Small intestine (tissue), 7 donors: Measurements from ENCODE around the gene TNS3. TPM values are rescaled to one million over a fixed set of nuclear protein-coding genes. Genes with fewer than 3 reads are reported as not detected.

Experiments used
- DNase-seq, 2 donors: peaks; one replicate each; pipeline versions ENCODE4 v3.0.0 to v3.0.0-alpha.2; 2013
- FAIRE-seq: peaks from 2 replicates; lab custom pipeline; 2012; peaks lifted over from hg19 to GRCh38; lab: Jason Lieb, UNC
- H3K27ac ChIP-seq, 3 donors: one replicate each; pipeline ENCODE4 v1.5.1; 2013; ENCODE audit warnings: low read length in 2 of 3, mild to moderate bottlenecking in 2 of 3, control low read depth in 1 of 3, inconsistent platforms in 1 of 3, low read depth in 1 of 3, moderate library complexity in 1 of 3
- H3K27me3 ChIP-seq, 3 donors: one replicate each; pipeline ENCODE4 v1.6.1; 2013; ENCODE audit warnings: low read length in 3 of 3, inconsistent platforms in 1 of 3; ENCODE audit not compliant: control insufficient read depth in 3 of 3, insufficient read depth in 3 of 3
- H3K36me3 ChIP-seq, 3 donors: one replicate each; pipeline ENCODE4 v1.6.1; 2013; ENCODE audit warnings: low read length in 3 of 3, inconsistent platforms in 1 of 3, low read depth in 1 of 3, mild to moderate bottlenecking in 1 of 3, moderate library complexity in 1 of 3; ENCODE audit not compliant: control insufficient read depth in 3 of 3, insufficient read depth in 2 of 3
- H3K4me1 ChIP-seq, 3 donors: one replicate each; pipeline ENCODE4 v1.6.1; 2013; ENCODE audit warnings: low read length in 2 of 3, inconsistent platforms in 1 of 3, low read depth in 1 of 3, mild to moderate bottlenecking in 1 of 3, moderate library complexity in 1 of 3; ENCODE audit not compliant: control insufficient read depth in 3 of 3, insufficient read depth in 2 of 3
- H3K4me3 ChIP-seq, 3 donors: one replicate each; pipeline ENCODE4 v1.5.1; 2013; ENCODE audit warnings: low read length in 3 of 3, control low read depth in 1 of 3, inconsistent platforms in 1 of 3, low read depth in 1 of 3, mild to moderate bottlenecking in 1 of 3, moderate library complexity in 1 of 3
- H3K9me3 ChIP-seq, 2 donors: one replicate each; pipeline ENCODE4 v1.6.1; 2013; ENCODE audit warnings: low read depth in 1 of 2, low read length in 1 of 2; ENCODE audit not compliant: control insufficient read depth in 2 of 2, insufficient read depth in 1 of 2
- WGBS, 3 donors: extraction: QIAGEN DNeasy Blood & Tissue Kit; methylation state at CpG; one replicate each; pipeline ENCODE4 v1.1.7; 2013; 5-methylcytosine and 5-hydroxymethylcytosine counted together
- polyA plus RNA-seq, 4 donors: library from polyadenylated mRNA; stranded (reverse) in 3 of 4; unstranded in 1 of 4; fragments of 200-250 nt in 3 of 4; fragments of 120-200 nt in 1 of 4; gene quantifications; one replicate each; pipeline versions ENCODE4 v1.2.1 to v1.2.3, GENCODE V29; 2013
- donor health status: healthy with polysubstance abuse.
- donor health status: control.
- donor health status: control.
- donor health status: Bipolar disorder and iron deficiency.
- donor health status: healthy.

The TNS3 gene
- polyA plus RNA-seq, 4 donors: 17.2 to 67.1 (median 27.3) TPM

DNA sequence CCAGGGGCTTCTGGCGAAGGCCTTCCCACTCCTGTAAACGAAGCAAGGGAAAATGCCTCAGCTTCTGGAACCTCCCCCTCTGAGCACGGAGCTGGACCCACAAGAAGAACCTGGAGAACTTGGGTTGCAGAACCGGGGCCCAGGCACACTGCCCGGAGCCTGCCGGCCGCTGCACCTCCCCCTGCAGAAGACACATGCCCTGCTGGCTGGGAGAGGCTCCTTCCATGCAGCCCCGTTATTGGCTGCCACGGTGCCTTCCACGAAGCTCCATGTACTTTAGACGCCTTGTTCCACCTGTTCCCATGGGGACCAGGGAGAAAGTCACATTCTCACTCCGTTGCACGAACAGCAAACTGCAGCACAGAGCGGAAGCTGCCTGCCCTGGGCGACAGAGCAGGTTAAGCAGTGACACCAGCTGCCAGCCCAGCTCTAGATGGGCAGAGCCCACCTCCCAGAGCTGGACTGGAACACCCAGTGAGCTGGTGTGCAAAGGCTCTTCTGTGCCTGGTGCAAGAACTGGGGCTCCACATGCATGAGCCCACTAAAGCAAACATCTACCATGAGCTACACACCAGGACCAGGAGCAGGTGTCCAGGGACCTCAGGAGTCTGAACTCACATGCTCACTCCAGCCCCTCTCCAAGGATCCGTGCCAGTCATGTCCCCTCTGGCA is 70.1 kb downstream of the TNS3 start:
- peaks cover 0 to 66% (median 2%) of the 10 kb centered on the region in 3 donors for H3K36me3 ChIP-seq
- FAIRE-seq (no peak), DNase-seq (peak; percentile 59 to 69)
- H3K4me1 ChIP-seq: peaks cover 0 to 34% (median 0%) of the 10 kb centered on the region in 3 donors
- peaks cover 0 to 6% of the 10 kb centered on the region in 2 donors for H3K9me3 ChIP-seq
- H3K4me3 ChIP-seq: no peak overlapping the region
- H3K27me3 ChIP-seq: no peaks in the 10 kb centered on the region
- H3K27ac ChIP-seq: peak overlapping the region in 1 of 3 donors; percentile 23
- 49 to 76% (median 49%) methylated on average over 16 of the region's 16 CpGs for WGBS, 3 donors

DNA sequence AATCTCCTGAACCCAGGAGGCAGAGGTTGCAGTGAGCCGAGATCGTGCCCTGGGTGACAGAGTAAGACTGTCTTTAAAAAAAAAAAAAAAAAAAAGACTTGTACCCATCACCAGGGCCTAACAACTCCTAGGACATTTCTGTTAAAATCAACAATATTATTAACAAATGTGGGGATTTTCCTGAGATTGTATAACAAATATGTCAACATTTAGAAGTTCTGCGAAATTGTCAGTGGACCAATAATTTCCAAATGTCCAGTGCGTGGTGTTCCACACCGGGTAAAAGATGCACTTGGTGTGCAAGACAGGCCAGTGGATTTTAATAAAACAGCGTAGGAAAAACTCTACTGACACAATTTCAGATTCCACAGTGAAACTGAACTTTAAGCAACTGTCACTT is 71.1 kb downstream of the TNS3 start:
- Histone ChIP-seq H3K4me3 (no peak overlapping the region), H3K27ac (no peak overlapping the region), H3K36me3 (peaks cover 0 to 68% (median 10%) of the 10 kb centered on the region in 3 donors), H3K27me3 (no peaks in the 10 kb centered on the region), H3K9me3 (peaks cover 0 to 6% of the 10 kb centered on the region in 2 donors), H3K4me1 (peaks cover 0 to 34% (median 0%) of the 10 kb centered on the region in 3 donors)
- 87 to 97% (median 90%) methylated on average over 6 of the region's 6 CpGs for WGBS, 3 donors
- no peak for DNase-seq
- no peak for FAIRE-seq

DNA sequence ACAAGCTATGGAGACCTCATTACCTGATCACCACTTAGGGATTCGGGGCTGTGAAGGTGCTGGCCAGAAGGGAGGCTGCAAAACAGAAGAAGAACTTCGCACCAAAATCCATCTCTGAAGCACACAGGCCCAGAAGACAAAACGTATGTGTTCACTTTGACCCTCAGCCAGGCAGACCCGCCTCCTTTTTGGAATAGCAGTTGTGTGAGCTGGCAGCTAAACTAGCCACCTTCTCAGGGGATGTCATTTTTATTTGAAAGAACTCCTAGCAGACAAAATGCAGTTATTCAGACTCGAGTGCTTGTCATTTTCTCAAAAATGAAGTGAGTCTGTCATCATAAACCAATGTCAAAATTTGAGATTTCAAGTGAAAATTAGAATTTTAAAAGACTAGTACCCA is 71.7 kb downstream of the TNS3 start:
- Histone ChIP-seq H3K27me3 (no peaks in the 10 kb centered on the region), H3K9me3 (peaks cover 0 to 6% of the 10 kb centered on the region in 2 donors), H3K4me1 (peaks cover 0 to 39% (median 0%) of the 10 kb centered on the region in 3 donors), H3K36me3 (peaks cover 0 to 72% (median 10%) of the 10 kb centered on the region in 3 donors), H3K27ac (no peak overlapping the region), H3K4me3 (no peak overlapping the region)
- DNase-seq (no peak), FAIRE-seq (no peak)
- 81 to 89% (median 87%) methylated on average over 5 of the region's 5 CpGs for WGBS, 3 donors

DNA sequence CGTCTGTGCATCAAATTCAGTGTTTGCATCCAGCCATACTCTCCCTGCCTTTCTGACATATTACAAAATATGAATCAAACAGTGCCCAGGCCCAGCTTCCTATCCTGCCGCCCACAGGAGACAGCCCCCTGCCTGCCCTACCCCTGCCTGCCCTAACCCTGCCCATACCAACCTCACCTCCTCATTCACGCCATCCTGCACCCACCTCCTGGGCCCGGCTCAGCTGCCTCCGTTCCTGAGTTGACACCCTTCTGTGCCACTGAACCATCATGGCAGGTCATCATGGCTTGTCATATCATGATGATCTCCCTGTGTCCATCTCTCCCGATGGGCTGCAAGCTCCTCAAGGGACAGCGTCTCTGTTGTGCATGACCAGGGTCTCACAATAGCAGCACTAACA is 72.3 kb downstream of the TNS3 start:
- no peak overlapping the region for H3K4me3 ChIP-seq
- WGBS, 3 donors: 95 to 98% (median 96%) methylated on average over 7 of the region's 7 CpGs
- H3K27me3 ChIP-seq: no peaks in the 10 kb centered on the region
- no peak for DNase-seq
- H3K27ac ChIP-seq: no peak overlapping the region
- peaks cover 0 to 77% (median 11%) of the 10 kb centered on the region in 3 donors for H3K36me3 ChIP-seq
- H3K9me3 ChIP-seq: peaks cover 0 to 6% of the 10 kb centered on the region in 2 donors
- FAIRE-seq: no peak
- H3K4me1 ChIP-seq: peaks cover 0 to 42% (median 0%) of the 10 kb centered on the region in 3 donors

DNA sequence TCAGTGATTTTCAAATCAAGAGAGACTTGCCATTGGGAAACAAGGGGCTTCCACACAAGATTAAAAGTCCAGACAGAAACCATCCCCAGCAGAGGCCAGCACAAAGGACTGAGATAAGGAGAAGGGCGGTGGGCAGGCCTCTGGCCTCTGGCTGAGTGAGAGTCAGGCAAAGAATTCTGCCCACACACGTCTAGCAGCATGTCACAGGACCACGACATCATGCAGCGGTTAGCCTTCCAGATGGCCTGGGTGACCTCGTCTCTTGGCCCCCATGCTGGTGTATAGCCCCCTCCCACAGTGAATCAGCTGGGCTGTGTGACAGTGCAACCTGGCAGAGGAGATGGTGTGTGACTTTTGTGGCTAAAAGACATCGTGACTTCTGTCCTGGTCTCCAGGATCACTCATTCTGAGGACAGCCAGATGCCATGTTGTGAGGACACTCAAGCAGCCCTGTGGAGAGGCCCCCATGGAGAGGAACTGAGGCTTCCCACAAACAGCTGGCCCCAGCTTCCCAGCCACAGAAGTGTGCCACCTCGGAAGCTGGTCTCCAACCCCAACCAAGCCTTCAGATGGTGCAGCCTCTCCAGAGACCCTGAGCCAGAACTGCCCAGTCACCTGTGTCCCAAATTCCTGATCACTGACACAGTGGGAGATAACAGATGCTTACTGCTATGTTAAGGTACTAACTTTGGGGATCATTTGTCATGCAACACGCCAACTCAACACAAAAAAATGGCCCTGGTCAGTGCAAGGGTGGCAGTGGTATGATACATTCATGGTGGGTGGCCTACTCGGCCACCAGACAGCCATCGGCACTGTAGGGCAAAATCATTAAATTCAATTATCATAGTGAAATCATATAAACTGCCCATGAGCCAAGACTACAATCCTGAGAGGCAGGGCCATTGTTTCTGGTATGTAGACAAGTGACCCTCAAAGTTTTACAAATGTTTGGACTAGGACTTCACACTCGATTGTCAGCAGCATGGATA is 73.2 kb downstream of the TNS3 start:
- 88 to 91% (median 88%) methylated on average over 11 of the region's 11 CpGs for WGBS, 3 donors

DNA sequence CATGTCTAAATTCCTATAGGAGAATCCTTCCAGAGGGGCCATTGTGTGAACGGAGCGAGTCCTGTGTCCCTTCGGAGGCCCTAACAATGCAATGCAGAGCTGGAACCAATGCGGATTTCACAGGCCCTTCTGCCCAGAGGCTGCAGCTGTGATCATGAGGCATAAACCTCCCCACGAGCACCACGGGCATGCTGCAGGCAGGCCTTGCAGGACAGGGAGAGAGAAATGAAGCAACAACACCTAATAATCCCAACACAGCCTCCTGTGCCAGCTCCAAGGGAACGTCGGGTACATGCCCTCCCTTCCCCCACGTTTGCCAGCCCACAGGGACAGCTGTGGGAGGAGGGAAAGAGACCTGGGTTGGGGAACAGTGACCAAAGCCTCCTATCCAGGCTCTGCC is 74.4 kb downstream of the TNS3 start:
- peaks cover 0 to 6% of the 10 kb centered on the region in 2 donors for H3K9me3 ChIP-seq
- H3K27ac ChIP-seq: peak overlapping the region in 1 of 3 donors; percentile 5
- H3K4me1 ChIP-seq: peaks cover 0 to 51% (median 0%) of the 10 kb centered on the region in 3 donors
- peaks cover 0 to 81% (median 11%) of the 10 kb centered on the region in 3 donors for H3K36me3 ChIP-seq
- H3K4me3 ChIP-seq: no peak overlapping the region
- H3K27me3 ChIP-seq: no peaks in the 10 kb centered on the region
- FAIRE-seq (no peak), DNase-seq (no peak)
- WGBS, 3 donors: 73 to 82% (median 78%) methylated on average over 9 of the region's 9 CpGs

More for the DNA sequence above, 73.2 kb downstream of the TNS3 start:
- Histone ChIP-seq H3K27me3 (no peaks in the 10 kb centered on the region), H3K9me3 (peaks cover 0 to 6% of the 10 kb centered on the region in 2 donors), H3K36me3 (peaks cover 0 to 82% (median 11%) of the 10 kb centered on the region in 3 donors), H3K4me1 (peaks cover 0 to 41% (median 0%) of the 10 kb centered on the region in 3 donors), H3K4me3 (no peak overlapping the region), H3K27ac (peak overlapping the region in 1 of 3 donors; percentile 5)
- no peak for FAIRE-seq
- DNase-seq: no peak

DNA sequence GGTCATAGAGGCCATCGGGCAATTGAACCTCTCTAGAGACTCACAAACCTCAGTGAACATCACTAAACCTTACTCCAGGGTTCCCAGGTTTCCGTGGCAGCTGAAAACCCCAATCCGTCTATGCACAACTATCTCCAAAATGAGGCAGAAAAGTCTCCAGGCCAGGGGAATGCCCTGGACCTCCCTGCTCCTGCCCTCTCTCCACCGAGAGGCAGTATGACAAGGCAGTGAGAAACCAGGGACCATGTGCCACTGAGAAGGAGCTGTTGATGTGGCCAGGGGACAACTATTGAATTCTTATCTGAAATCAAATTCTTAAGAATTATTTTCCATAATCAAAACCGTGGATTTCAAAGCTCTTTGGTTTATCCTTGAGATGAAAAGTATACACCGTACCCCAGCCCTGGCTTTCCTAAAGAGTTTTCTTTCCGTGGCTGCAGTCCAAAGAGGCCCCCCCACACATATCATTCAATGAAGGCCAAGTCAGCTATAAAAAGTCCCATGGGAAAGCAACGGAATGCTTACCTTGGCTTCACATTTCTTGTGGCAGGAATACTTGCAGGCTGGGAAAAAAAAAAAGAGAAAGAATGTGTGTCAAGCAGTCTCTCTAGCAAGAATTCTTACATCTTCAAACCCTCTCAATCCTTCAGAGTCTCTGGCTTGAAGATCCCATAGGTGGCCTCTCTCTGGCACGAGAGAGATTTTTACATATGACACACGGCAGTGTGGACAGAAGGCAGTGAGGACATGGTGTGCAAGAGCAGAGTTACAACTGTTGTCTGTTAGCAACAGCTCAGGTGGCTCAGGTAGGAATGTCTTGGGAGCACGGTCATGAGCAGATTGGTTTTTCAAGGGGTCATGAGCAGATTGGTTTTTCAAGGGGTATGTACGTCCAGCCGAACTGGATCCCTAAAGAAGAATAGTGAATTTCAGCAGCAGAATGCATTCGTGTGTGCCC is 75.2 kb downstream of the TNS3 start:
- 75 to 85% (median 79%) methylated on average over 14 of the region's 14 CpGs for WGBS, 3 donors

More for the DNA sequence above, 75.2 kb downstream of the TNS3 start:
- DNase-seq: no peak
- no peak overlapping the region for H3K4me3 ChIP-seq
- H3K9me3 ChIP-seq: peaks cover 0 to 6% of the 10 kb centered on the region in 2 donors
- peaks cover 0 to 51% (median 1%) of the 10 kb centered on the region in 3 donors for H3K4me1 ChIP-seq
- FAIRE-seq: no peak
- H3K36me3 ChIP-seq: peaks cover 0 to 84% (median 11%) of the 10 kb centered on the region in 3 donors
- no peaks in the 10 kb centered on the region for H3K27me3 ChIP-seq
- H3K27ac ChIP-seq: no peak overlapping the region
